HTERT RPE-1 (cell line): Measurements from ENCODE around the gene PALB2.
"Not testable (repeated sequence)": the region's sequence is repeated elsewhere in the genome, so short reads cannot be mapped to it uniquely, and the experiment has no call there.

Source experiments
- in situ Hi-C: fragments of 300-500 bp; cut with MboI; formaldehyde crosslinking; loops from 4 replicates; pipeline ENCODE4 v1.14.3; 2020; ENCODE audit warnings: low sequenced_read_pairs

Gene PALB2

GRCh38 chr16:23650674-23651416 is 9.7 kb upstream of the PALB2 start:
- in situ Hi-C loops: no loop called here

- in situ Hi-C loops: no loop called here
These were observed 1.2 kb upstream of the PALB2 start for GRCh38 chr16:23642246-23642774.

- in situ Hi-C loops: no loop called here
These were observed 537 bp downstream of the PALB2 start for GRCh38 chr16:23640615-23640930.

- in situ Hi-C loops: no loop called here
These were observed 5.2 kb downstream of the PALB2 start for GRCh38 chr16:23635958-23636357.

- in situ Hi-C loops: no loop called here
These were observed 6.6 kb downstream of the PALB2 start for GRCh38 chr16:23634461-23635036.

- in situ Hi-C loops: not testable (repeated sequence)
These were observed 9.2 kb downstream of the PALB2 start for GRCh38 chr16:23631874-23632273.

GRCh38 chr16:23629516-23629915 is 11.6 kb downstream of the PALB2 start:
- in situ Hi-C loops: no loop called here

GRCh38 chr16:23624092-23624491 is 17.0 kb downstream of the PALB2 start:
- in situ Hi-C loops: no loop called here

GRCh38 chr16:23615805-23616204 is 25.3 kb downstream of the PALB2 start:
- in situ Hi-C loops: no loop called here

GRCh38 chr16:23611936-23612335 is 29.2 kb downstream of the PALB2 start:
- in situ Hi-C loops: no loop called here

GRCh38 chr16:23610905-23611304 is 30.2 kb downstream of the PALB2 start:
- in situ Hi-C loops: not testable (repeated sequence)

- in situ Hi-C loops: no loop called here
These were observed 31.2 kb downstream of the PALB2 start for GRCh38 chr16:23609929-23610328.

- in situ Hi-C loops: no loop called here
These were observed 32.9 kb downstream of the PALB2 start for GRCh38 chr16:23608194-23608593.

GRCh38 chr16:23607726-23608125 is 33.4 kb downstream of the PALB2 start:
- in situ Hi-C loops: no loop called here

- in situ Hi-C loops: no loop called here
These were observed 43.9 kb downstream of the PALB2 start for GRCh38 chr16:23597003-23597756.

- in situ Hi-C loops: no loop called here
These were observed 45.0 kb downstream of the PALB2 start, which contains the start of gene NDUFAB1 for GRCh38 chr16:23595951-23596720. TSS of gene NDUFAB1 (minus strand) at chr16:23596316. CDS start at chr16:23596290, 26 bp downstream.

GRCh38 chr16:23595246-23595950 is 45.7 kb downstream of the PALB2 start:
- in situ Hi-C loops: no loop called here

GRCh38 chr16:23594186-23594585 is 46.9 kb downstream of the PALB2 start:
- in situ Hi-C loops: no loop called here

- in situ Hi-C loops: no loop called here
These were observed 50.9 kb downstream of the PALB2 start for GRCh38 chr16:23590181-23590580.

- in situ Hi-C loops: no loop called here
These were observed 53.4 kb downstream of the PALB2 start for GRCh38 chr16:23587726-23588125.
